Mesenchymal stem cell (in vitro differentiated cells and primary cell): ENCODE results near the gene ZNF74.
"Not testable (repeated sequence)": the region's sequence is repeated elsewhere in the genome, so short reads cannot be mapped to it uniquely, and the experiment has no call there.

ENCODE experiments used
- DNase-seq: peaks from one replicate; pipeline ENCODE4 v3.0.0-alpha.2; 2013
- H2AFZ ChIP-seq: one replicate; pipeline ENCODE4 v1.6.1; 2013; ENCODE audit warnings: low read depth, mild to moderate bottlenecking, control low read depth, inconsistent platforms, low read length, moderate library complexity
- H2AK5ac ChIP-seq: 2 replicates; pipeline ENCODE4 v1.6.1; 2013; ENCODE audit warnings: low read length, moderate library complexity, mild to moderate bottlenecking, inconsistent platforms; ENCODE audit not compliant: severe bottlenecking
- H2BK120ac ChIP-seq: one replicate; pipeline ENCODE4 v1.6.1; 2013; ENCODE audit warnings: low read depth, mild to moderate bottlenecking, inconsistent platforms, low read length, moderate library complexity
- H2BK12ac ChIP-seq, 2 experiments: one replicate each; pipeline ENCODE4 v1.6.1; 2013; ENCODE audit warnings: inconsistent platforms in 2 of 2, low read length in 2 of 2, mild to moderate bottlenecking in 2 of 2, moderate library complexity in 2 of 2, control low read depth in 1 of 2
- H2BK15ac ChIP-seq: one replicate; pipeline ENCODE4 v1.6.1; 2013; ENCODE audit warnings: mild to moderate bottlenecking, low read depth, inconsistent platforms; ENCODE audit not compliant: poor library complexity, severe bottlenecking
- H2BK5ac ChIP-seq: 2 replicates; pipeline ENCODE4 v1.6.1; 2013; ENCODE audit warnings: low read depth, mild to moderate bottlenecking, low read length, control low read depth, inconsistent platforms; ENCODE audit not compliant: poor library complexity, severe bottlenecking
- H3K14ac ChIP-seq, 2 experiments: one replicate each; pipeline ENCODE4 v1.6.1; 2013; ENCODE audit warnings: inconsistent platforms in 2 of 2, low read length in 2 of 2, control low read depth in 1 of 2, mild to moderate bottlenecking in 1 of 2, moderate library complexity in 1 of 2
- H3K18ac ChIP-seq, 2 experiments: one replicate each; pipeline ENCODE4 v1.6.1; 2013; ENCODE audit warnings: inconsistent platforms in 2 of 2, low read length in 2 of 2, control low read depth in 1 of 2, low read depth in 1 of 2, mild to moderate bottlenecking in 1 of 2
- H3K23ac ChIP-seq, 2 experiments: one replicate each; pipeline ENCODE4 v1.6.1; 2013; ENCODE audit warnings: inconsistent platforms in 2 of 2, low read length in 2 of 2, mild to moderate bottlenecking in 2 of 2, moderate library complexity in 2 of 2, control low read depth in 1 of 2
- H3K27ac ChIP-seq: 2 replicates; pipeline ENCODE4 v1.5.1; 2013; ENCODE audit warnings: mild to moderate bottlenecking, moderate library complexity, low read length, control low read depth, inconsistent platforms; ENCODE audit not compliant: poor library complexity, severe bottlenecking
- H3K27me3 ChIP-seq, 2 experiments: 2 replicates each; pipeline versions ENCODE4 v1.6.1 to v1.7.0; 2013; ENCODE audit warnings: low read length in 2 of 2, mild to moderate bottlenecking in 2 of 2, moderate library complexity in 2 of 2, control low read depth in 1 of 2, inconsistent platforms in 1 of 2; ENCODE audit not compliant: control insufficient read depth in 1 of 2, insufficient read depth in 1 of 2
- H3K36me3 ChIP-seq, 2 experiments: 2 replicates each; pipeline versions ENCODE4 v1.6.1 to v1.7.0; 2013; ENCODE audit warnings: low read length in 2 of 2, control low read depth in 1 of 2, inconsistent platforms in 1 of 2, low read depth in 1 of 2, mild to moderate bottlenecking in 1 of 2; ENCODE audit not compliant: insufficient read depth in 2 of 2, control insufficient read depth in 1 of 2
- H3K4ac ChIP-seq, 2 experiments: one replicate each; pipeline ENCODE4 v1.6.1; 2013; ENCODE audit warnings: inconsistent platforms in 2 of 2, low read length in 2 of 2, mild to moderate bottlenecking in 2 of 2, moderate library complexity in 2 of 2, control low read depth in 1 of 2, low read depth in 1 of 2
- H3K4me1 ChIP-seq: 2 replicates; pipeline ENCODE4 v1.6.1; 2013; ENCODE audit warnings: low read depth, low read length, control low read depth; ENCODE audit not compliant: control insufficient read depth, insufficient read depth
- H3K4me2 ChIP-seq: 2 replicates; pipeline ENCODE4 v1.6.1; 2013; ENCODE audit warnings: low read length, mild to moderate bottlenecking, inconsistent platforms; ENCODE audit not compliant: poor library complexity, severe bottlenecking
- H3K4me3 ChIP-seq, 2 experiments: 2 replicates each; pipeline versions ENCODE4 v1.5.1 to v1.7.0; 2013; ENCODE audit warnings: low read length in 2 of 2, mild to moderate bottlenecking in 2 of 2, control low read depth in 1 of 2, low read depth in 1 of 2; ENCODE audit not compliant: insufficient read depth in 1 of 2
- H3K79me1 ChIP-seq: replicated peaks from 2 replicates; pipeline ENCODE4 v1.6.1; 2013; ENCODE audit warnings: mild to moderate bottlenecking, control low read depth, low read length, inconsistent platforms; ENCODE audit not compliant: poor library complexity, severe bottlenecking
- H3K9ac ChIP-seq: 2 replicates; pipeline ENCODE4 v1.7.0; 2013; ENCODE audit warnings: mild to moderate bottlenecking, low read length, moderate library complexity
- H3K9me3 ChIP-seq: 2 replicates; pipeline ENCODE4 v1.7.0; 2013; ENCODE audit warnings: mild to moderate bottlenecking, low read length; ENCODE audit not compliant: control insufficient read depth
- H4K8ac ChIP-seq: one replicate; pipeline ENCODE4 v1.6.1; 2013; ENCODE audit warnings: inconsistent platforms, mild to moderate bottlenecking, low read length, moderate library complexity
- H4K91ac ChIP-seq: one replicate; pipeline ENCODE4 v1.6.1; 2013; ENCODE audit warnings: mild to moderate bottlenecking, low read length, inconsistent platforms
- WGBS: methylation state at CpG from one replicate; pipeline ENCODE4 v1.1.7; 2013; ENCODE audit warnings: mixed read lengths; 5-methylcytosine and 5-hydroxymethylcytosine counted together

Gene ZNF74

DNA sequence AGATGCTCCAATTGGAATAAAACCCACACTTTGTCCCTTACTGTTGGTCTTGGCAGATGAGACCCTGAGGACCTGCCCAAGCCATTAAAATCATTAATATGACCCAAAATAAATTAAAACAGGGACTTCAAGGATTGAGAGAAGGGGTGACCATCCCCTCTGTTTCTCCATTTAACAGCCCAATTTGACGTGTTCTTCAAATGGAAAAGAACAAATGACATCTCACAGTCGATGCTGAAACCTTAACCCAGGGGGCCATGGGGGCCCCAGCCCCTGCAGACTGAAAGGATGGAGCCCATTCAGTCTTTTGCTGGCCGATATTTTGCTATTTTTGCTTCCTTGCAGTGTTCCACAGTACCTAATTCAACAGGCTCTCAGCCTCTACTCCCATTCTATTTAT lies 20.5 kb downstream of the ZNF74 start:
- no peak overlapping the region for H3K14ac ChIP-seq
- no peaks in the 10 kb centered on the region for H3K79me1 ChIP-seq
- H2BK15ac ChIP-seq, result no peak overlapping the region
- no peaks in the 10 kb centered on the region for H3K36me3 ChIP-seq
- H2AFZ ChIP-seq, result no peak overlapping the region
- no peak overlapping the region for H3K4ac ChIP-seq
- H3K18ac ChIP-seq, result no peak overlapping the region
- no peak overlapping the region for H4K8ac ChIP-seq
- DNase-seq, result no peak
- H3K4me1 ChIP-seq, result peaks cover 8% of the 10 kb centered on the region
- H3K27ac ChIP-seq, result no peak overlapping the region
- no peak overlapping the region for H3K9ac ChIP-seq
- WGBS, result 47% methylated on average over 2 of the region's 3 CpGs
- H2BK120ac ChIP-seq, result no peak overlapping the region
- H3K9me3 ChIP-seq, result no peaks in the 10 kb centered on the region
- no peak overlapping the region for H3K4me2 ChIP-seq
- peaks cover 5 to 6% of the 10 kb centered on the region in 2 experiments for H3K27me3 ChIP-seq
- H3K4me3 ChIP-seq, result no peak overlapping the region
- no peak overlapping the region for H3K23ac ChIP-seq
- no peak overlapping the region for H2BK5ac ChIP-seq
- H2BK12ac ChIP-seq, result no peak overlapping the region
- H4K91ac ChIP-seq, result no peak overlapping the region
- no peak overlapping the region for H2AK5ac ChIP-seq

DNA sequence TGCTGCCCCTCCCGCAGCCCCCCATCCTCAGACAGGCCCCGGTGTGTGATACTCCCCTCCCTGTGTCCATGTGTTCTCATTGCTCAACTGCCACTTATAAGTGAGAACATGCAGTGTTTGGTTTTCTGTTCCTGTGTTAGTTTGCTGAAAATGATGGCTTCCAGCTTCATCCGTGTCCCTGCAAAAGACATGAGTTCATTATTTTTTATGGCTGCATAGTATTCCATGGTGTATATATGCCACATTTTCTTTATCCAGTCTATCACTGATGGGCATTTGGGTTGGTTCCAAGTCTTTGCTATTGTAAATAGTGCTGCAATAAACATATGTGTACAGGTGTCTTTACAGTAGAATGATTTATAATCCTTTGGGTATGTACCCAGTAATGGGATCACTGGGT lies 21.3 kb downstream of the ZNF74 start:
- 90% methylated on average over 2 of the region's 3 CpGs for WGBS
- H3K9me3 ChIP-seq, H3K79me1 ChIP-seq, H3K4ac ChIP-seq, H3K27ac ChIP-seq, H3K18ac ChIP-seq, H2BK15ac ChIP-seq, H2BK120ac ChIP-seq, H3K4me3 ChIP-seq, H4K91ac ChIP-seq, H2BK5ac ChIP-seq, H2BK12ac ChIP-seq, H4K8ac ChIP-seq, H3K27me3 ChIP-seq, H3K9ac ChIP-seq, H3K4me2 ChIP-seq, H3K4me1 ChIP-seq, H3K23ac ChIP-seq, H3K36me3 ChIP-seq, H2AK5ac ChIP-seq, H3K14ac ChIP-seq, DNase-seq, H2AFZ ChIP-seq: not testable (repeated sequence)

GRCh38 chr22:20415699-20416098 lies 21.7 kb downstream of the ZNF74 start:
- H3K9me3 ChIP-seq, H4K91ac ChIP-seq, H2BK120ac ChIP-seq, H3K4me2 ChIP-seq, H3K4ac ChIP-seq, H3K4me3 ChIP-seq, H3K27me3 ChIP-seq, H2AK5ac ChIP-seq, H2BK5ac ChIP-seq, H4K8ac ChIP-seq, DNase-seq, H3K23ac ChIP-seq, H2BK15ac ChIP-seq, H3K14ac ChIP-seq, H3K18ac ChIP-seq, H3K27ac ChIP-seq, H3K4me1 ChIP-seq, H3K79me1 ChIP-seq, H3K36me3 ChIP-seq, H2BK12ac ChIP-seq, H3K9ac ChIP-seq, H2AFZ ChIP-seq: not testable (repeated sequence)
- 96% methylated on average over 3 of the region's 3 CpGs for WGBS

DNA sequence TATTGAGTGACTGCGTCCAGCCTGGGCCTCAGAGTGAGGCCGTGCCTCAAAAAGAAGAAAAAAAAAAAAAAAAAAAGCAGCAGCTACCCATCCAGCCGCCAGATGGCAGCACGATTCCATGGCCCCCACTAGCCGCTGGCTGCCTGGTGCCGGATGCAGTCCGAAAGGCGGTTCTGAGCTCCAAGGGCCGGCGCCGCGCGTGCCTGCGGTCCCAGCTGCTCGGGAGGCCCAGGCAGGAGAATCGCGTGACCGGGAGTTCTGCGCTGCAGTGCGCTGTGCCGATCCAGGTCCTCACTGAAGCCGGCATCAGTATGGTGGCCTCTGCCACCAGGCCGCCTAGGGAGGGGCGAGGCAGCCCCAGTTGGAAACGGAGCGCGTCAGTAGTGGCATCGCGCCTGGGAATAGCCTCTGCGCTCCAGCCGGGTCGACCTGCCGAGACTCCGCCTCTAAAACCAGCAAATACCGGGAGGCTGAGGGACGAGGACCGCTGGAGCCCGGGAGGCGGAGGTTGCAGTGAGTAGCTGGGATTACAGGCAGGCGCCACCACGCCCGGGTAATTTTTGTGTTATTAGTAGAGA lies 24.3 kb downstream of the ZNF74 start:
- Histone ChIP-seq H3K4me2 (peak overlapping the region; percentile 96), H3K9me3 (no peaks in the 10 kb centered on the region), H2BK12ac (peak overlapping the region in 1 of 2 experiments; percentile 77), H2BK120ac (peak overlapping the region; percentile 15), H2BK15ac (peak overlapping the region; percentile 44), H3K9ac (peak overlapping the region; percentile 80), H3K79me1 (no peaks in the 10 kb centered on the region), H2BK5ac (no peak overlapping the region), H4K91ac (no peak overlapping the region), H3K27ac (no peak overlapping the region), H2AK5ac (no peak overlapping the region), H3K4me3 (peak overlapping the region; percentile 39 to 79), H3K23ac (no peak overlapping the region), H2AFZ (peak overlapping the region; percentile 96), H3K27me3 (peaks cover 5 to 6% of the 10 kb centered on the region in 2 experiments), H3K4ac (peak overlapping the region in 1 of 2 experiments; percentile 1), H3K36me3 (peaks cover 0 to 6% of the 10 kb centered on the region in 2 experiments), H3K4me1 (peaks cover 12% of the 10 kb centered on the region), H3K18ac (peak overlapping the region; percentile 28 to 95), H4K8ac (peak overlapping the region; percentile 88), H3K14ac (peak overlapping the region in 1 of 2 experiments; percentile 95)
- peak; percentile 90 for DNase-seq
- 22% methylated on average over 42 of the region's 42 CpGs for WGBS
